ENCODE results near the gene SIK3. TPM values are rescaled to one million over a fixed set of nuclear protein-coding genes. Genes with fewer than 3 reads are reported as not detected.
"Not testable (repeated sequence)": the region's sequence is repeated elsewhere in the genome, so short reads cannot be mapped to it uniquely, and the experiment has no call there.

Gene SIK3
- total RNA-seq, 1 donor from 2014 or later = 88.4 TPM

DNA sequence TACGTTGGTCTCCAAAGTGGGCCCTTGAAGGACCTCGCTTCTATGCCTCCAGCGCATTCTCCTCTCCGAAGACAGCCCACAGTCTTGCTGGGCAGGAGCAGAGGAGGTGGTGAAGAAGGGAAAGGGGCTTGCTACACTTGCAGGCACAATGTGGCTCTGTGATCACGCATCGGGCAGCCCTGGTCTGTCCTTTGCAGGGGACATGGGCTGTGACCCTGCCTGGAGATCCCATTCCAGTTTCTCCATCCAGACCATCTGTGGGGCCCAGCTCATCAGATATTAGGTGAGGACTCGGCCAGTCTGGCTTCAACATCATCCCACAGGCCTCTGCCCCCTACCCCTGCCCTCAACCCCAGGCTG lies 261.6 kb downstream of the SIK3 start:
- CTCF ChIA-PET = interaction anchor here (1.0 to 2.8 kb wide), 9 partner anchors 16 to 390 kb away, joined by 3 to 28 read pairs (median 7); partner anchors contain the start of genes APOA5 and ZPR1
- ATAC-seq (ENCODE audit: low read depth) = no peak
- H3K9me3 Mint-ChIP-seq = no peaks in the 10 kb centered on the region
- H3K27me3 Mint-ChIP-seq = peaks cover 2% of the 10 kb centered on the region
- H3K4me1 Mint-ChIP-seq = peaks cover 13% of the 10 kb centered on the region
- H3K36me3 Mint-ChIP-seq (ENCODE audit: low read depth) = no peaks in the 10 kb centered on the region
- intact Hi-C loops (cut with micrococcal nuclease) = loop anchor here (1.0 to 2.0 kb wide), 4 partner anchors 16 to 104 kb away; partner anchors contain the start of gene APOA5
- no peak overlapping the region for H3K4me3 Mint-ChIP-seq
- POLR2A ChIA-PET = interaction anchor here (1.2 to 2.2 kb wide), 4 partner anchors 17 to 395 kb away, joined by 4 to 8 read pairs (median 4); partner anchors contain the start of genes PCSK7 and ZPR1
- TF ChIP-seq, protein P1, sequence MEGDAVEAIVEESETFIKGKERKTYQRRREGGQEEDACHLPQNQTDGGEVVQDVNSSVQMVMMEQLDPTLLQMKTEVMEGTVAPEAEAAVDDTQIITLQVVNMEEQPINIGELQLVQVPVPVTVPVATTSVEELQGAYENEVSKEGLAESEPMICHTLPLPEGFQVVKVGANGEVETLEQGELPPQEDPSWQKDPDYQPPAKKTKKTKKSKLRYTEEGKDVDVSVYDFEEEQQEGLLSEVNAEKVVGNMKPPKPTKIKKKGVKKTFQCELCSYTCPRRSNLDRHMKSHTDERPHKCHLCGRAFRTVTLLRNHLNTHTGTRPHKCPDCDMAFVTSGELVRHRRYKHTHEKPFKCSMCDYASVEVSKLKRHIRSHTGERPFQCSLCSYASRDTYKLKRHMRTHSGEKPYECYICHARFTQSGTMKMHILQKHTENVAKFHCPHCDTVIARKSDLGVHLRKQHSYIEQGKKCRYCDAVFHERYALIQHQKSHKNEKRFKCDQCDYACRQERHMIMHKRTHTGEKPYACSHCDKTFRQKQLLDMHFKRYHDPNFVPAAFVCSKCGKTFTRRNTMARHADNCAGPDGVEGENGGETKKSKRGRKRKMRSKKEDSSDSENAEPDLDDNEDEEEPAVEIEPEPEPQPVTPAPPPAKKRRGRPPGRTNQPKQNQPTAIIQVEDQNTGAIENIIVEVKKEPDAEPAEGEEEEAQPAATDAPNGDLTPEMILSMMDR (IDR thresholded peaks at IDR 0.05) = no peak
- no peak overlapping the region for H3K27ac Mint-ChIP-seq
- DNase-seq = no peak

DNA sequence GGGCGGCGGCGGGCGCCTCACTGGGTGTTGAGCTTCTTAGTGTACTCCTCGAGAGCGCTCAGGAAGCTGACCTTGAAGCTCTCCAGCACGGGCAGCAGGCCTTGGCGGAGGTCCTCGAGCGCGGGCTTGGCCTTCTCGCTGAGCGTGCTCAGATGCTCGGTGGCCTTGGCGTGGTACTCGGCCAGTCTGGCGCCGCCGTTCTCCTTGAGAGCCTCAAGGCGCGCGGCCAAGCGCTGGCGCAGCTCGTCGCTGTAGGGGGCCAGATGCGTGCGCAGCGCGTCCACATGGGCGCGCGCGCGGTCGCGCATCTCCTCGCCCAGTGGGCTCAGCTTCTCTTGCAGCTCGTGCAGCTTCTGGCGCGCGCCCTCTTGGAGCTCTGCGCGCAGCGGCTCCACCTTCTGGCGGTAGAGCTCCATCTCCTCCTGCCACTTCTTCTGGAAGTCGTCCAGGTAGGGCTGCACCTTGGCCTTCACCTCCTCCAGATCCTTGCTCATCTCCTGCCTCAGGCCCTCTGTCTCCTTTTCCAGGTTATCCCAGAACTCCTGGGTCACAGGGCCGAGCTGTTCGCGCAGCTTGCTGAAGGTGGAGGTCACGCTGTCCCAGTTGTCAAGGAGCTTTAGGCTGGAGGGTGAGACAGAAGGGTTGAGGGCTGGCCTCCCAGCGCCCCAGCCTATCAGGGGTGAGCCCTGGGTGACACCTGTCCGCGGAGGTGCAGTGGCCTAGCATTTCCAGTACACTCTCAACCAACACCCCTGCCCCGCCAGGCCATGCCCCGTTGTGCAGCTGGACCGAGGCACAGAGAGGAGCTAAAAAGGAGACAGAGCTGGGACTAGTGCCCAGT lies 262.2 kb downstream of the SIK3 start:
- Mint-ChIP-seq H3K4me3 (peak overlapping the region; percentile 75), H3K4me1 (peaks cover 13% of the 10 kb centered on the region), H3K27ac (no peak overlapping the region), H3K36me3 (ENCODE audit: low read depth) (no peaks in the 10 kb centered on the region), H3K27me3 (peaks cover 2% of the 10 kb centered on the region), H3K9me3 (no peaks in the 10 kb centered on the region)
- TF ChIP-seq, protein P1 (IDR thresholded peaks at IDR 0.05) = no peak
- CTCF ChIA-PET = interaction anchor here (0.7 to 2.8 kb wide), 14 partner anchors 12 to 1420 kb away, joined by 3 to 28 read pairs (median 4); partner anchors contain the start of genes APOA5 and ZPR1
- POLR2A ChIA-PET = interaction anchor here (0.5 to 2.2 kb wide), 9 partner anchors 18 to 395 kb away, joined by 3 to 8 read pairs (median 4); partner anchors contain the start of genes APOA5, BUD13, PCSK7 and ZPR1
- peak; percentile 59 for DNase-seq
- intact Hi-C loops (cut with micrococcal nuclease) = loop anchor here (1.0 to 2.0 kb wide), 4 partner anchors 17 to 103 kb away; partner anchors contain the start of gene APOA5
- ATAC-seq (ENCODE audit: low read depth) = peak; percentile 87

DNA sequence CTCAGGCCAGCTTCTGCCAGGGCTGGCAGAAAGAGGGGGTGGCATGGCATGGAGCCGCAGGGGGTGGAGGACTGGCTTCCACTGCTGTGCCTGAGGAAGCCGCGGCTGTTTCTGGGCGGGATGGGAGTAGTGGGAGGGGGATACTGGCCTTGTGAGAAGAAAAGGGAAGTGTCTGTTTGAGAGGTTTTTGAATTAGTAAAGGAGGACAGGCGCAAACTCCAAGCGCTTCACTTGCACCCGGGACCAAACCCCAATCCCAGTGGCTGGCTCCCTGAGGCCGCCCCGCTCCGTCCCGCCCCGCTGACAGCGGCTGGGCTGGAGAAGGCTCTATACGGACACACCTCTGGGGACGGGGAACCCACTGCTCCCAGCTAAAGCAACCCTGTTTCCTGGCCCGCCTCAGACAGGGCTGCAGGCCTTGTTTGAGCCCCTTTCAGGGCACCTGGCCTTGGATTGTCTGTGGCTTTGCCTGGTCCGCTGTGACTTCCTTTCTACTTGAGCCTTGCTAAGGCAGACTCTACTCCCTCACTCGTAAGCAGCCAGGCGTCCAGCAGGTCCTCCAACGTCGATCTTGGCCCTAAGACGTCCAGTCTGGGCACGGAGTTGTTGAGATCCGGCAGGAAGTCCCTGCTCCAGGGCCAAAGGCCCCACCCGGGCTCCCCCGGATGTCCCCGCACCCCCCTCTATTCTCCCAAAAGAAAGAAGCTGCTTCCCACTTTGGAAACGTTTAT lies 263.0 kb downstream of the SIK3 start:
- H3K4me3 Mint-ChIP-seq = peak overlapping the region; percentile 75
- ATAC-seq (ENCODE audit: low read depth) = peak; percentile 12
- CTCF ChIA-PET = interaction anchor here (0.7 to 2.8 kb wide), 14 partner anchors 13 to 1421 kb away, joined by 3 to 28 read pairs (median 4); partner anchors contain the start of genes APOA5 and ZPR1
- no peaks in the 10 kb centered on the region for H3K36me3 Mint-ChIP-seq (ENCODE audit: low read depth)
- TF ChIP-seq, protein P1 (IDR thresholded peaks at IDR 0.05) = no peak
- no peaks in the 10 kb centered on the region for H3K9me3 Mint-ChIP-seq
- POLR2A ChIA-PET = interaction anchor here (0.5 to 2.2 kb wide), 9 partner anchors 18 to 396 kb away, joined by 3 to 8 read pairs (median 4); partner anchors contain the start of genes APOA5, BUD13, PCSK7 and ZPR1
- peak; percentile 21 for DNase-seq
- H3K27me3 Mint-ChIP-seq = peaks cover 4% of the 10 kb centered on the region
- H3K4me1 Mint-ChIP-seq = peaks cover 13% of the 10 kb centered on the region
- intact Hi-C loops (cut with micrococcal nuclease) = no loop called here
- H3K27ac Mint-ChIP-seq = no peak overlapping the region

DNA sequence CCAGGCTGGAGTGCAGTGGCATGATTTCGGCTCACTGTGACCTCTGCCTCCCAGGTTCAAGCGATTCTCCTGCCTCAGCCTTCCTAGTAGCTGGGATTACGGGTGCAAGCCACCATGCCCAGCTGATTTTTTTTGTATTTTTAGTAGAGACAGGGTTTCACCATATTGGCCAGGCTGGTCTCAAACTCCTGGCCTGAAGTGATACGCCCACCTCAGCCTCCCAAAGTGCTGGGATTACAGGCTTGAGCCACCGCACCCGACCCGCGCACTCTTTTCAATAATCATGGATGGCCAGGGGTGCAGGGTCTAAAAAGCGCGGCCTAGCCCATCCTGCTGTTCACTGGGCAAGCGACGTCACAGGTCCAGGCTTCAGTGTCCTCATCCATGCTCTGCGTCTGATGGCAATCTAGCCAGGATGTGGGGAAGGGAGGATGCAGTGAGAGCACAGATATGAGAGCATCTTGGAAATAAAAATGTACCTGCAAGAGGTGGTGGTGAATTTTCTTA lies 263.6 kb downstream of the SIK3 start:
- H3K27me3 Mint-ChIP-seq; DNase-seq; H3K27ac Mint-ChIP-seq; intact Hi-C loops (cut with micrococcal nuclease); H3K36me3 Mint-ChIP-seq (ENCODE audit: low read depth); H3K9me3 Mint-ChIP-seq; ATAC-seq (ENCODE audit: low read depth): not testable (repeated sequence)
- peak overlapping the region; percentile 75 for H3K4me3 Mint-ChIP-seq
- CTCF ChIA-PET = interaction anchor here (1.8 to 2.8 kb wide), 2 partner anchors 44 to 392 kb away, joined by 4 to 28 read pairs; partner anchors contain the start of gene APOA5
- POLR2A ChIA-PET = interaction anchor here (2.2 kb wide), 1 partner anchor 47 kb away, joined by 8 read pairs; the partner anchor contains the start of gene ZPR1
- peaks cover 13% of the 10 kb centered on the region for H3K4me1 Mint-ChIP-seq

DNA sequence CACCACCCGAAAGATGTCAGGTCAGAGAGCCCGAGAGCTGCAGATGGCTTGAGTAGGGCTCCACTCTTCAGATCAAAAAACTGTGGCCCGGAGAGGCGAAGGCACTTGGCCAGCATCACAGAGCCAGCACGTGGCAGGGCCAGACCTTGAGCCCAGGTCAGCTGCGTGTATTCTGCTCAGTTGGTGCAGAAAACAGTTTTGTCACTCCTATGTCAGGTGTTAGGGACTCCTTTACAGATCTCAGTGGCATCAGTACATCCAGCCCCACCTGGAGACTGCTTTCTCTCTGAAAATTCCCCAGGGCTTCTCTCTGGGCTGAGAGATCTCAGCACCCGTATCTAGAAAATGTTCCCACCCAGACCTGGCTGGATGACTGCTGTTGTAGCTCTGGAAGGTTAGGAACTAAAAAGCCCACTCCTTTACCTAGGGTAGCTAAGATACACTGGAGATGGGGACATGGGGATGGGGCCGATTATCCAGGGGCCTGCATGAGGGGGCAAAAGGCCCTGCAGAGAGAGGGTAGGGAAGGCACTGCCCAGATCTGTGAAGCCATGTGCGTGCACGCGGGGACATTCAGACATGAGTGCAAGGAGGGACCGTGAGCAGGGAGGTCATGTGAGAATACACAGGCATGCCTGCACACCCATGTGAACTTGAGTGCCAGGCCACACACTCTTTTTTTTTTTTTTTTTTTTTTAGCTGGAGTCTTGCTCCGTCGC lies 264.3 kb downstream of the SIK3 start:
- DNase-seq (no peak), ATAC-seq (ENCODE audit: low read depth) (no peak)
- Mint-ChIP-seq H3K4me3 (no peak overlapping the region), H3K9me3 (no peaks in the 10 kb centered on the region), H3K4me1 (peaks cover 13% of the 10 kb centered on the region), H3K36me3 (ENCODE audit: low read depth) (no peaks in the 10 kb centered on the region), H3K27ac (no peak overlapping the region), H3K27me3 (peaks cover 4% of the 10 kb centered on the region)
- TF ChIP-seq, protein P1 (IDR thresholded peaks at IDR 0.05) = no peak
- ChIA-PET CTCF (no interaction called here), POLR2A (no interaction called here)
- intact Hi-C loops (cut with micrococcal nuclease) = no loop called here
